Glutamatergic neuron (in vitro differentiated cells): ENCODE measurements around the gene SERPINB12. TPM values are rescaled to one million over a fixed set of nuclear protein-coding genes. Genes with fewer than 3 reads are reported as not detected.

Experiments
- DNase-seq: peaks from one replicate; pipeline ENCODE4 v3.0.0; 2022
- H3K27ac Mint-ChIP-seq: one replicate; pipeline ENCODE4 v1.8.0; 2020; ENCODE audit warnings: mild to moderate bottlenecking, mixed read lengths, inconsistent platforms; ENCODE audit not compliant: unreplicated experiment
- H3K27me3 Mint-ChIP-seq: one replicate; pipeline ENCODE4 v1.8.0; 2020; ENCODE audit warnings: mild to moderate bottlenecking, moderate library complexity, mixed read lengths, inconsistent platforms; ENCODE audit not compliant: unreplicated experiment
- H3K36me3 Mint-ChIP-seq: one replicate; pipeline ENCODE4 v1.8.0; 2020; ENCODE audit warnings: mild to moderate bottlenecking, mixed read lengths, inconsistent platforms; ENCODE audit not compliant: unreplicated experiment
- H3K4me1 Mint-ChIP-seq: one replicate; pipeline ENCODE4 v1.8.0; 2020; ENCODE audit warnings: mild to moderate bottlenecking, low read depth, mixed read lengths, inconsistent platforms; ENCODE audit not compliant: unreplicated experiment
- H3K4me3 Mint-ChIP-seq: one replicate; pipeline ENCODE4 v1.8.0; 2020; ENCODE audit warnings: mild to moderate bottlenecking, mixed read lengths, inconsistent platforms; ENCODE audit not compliant: unreplicated experiment
- H3K9me3 Mint-ChIP-seq: one replicate; pipeline ENCODE4 v1.8.0; 2020; ENCODE audit warnings: mild to moderate bottlenecking, moderate library complexity, mixed read lengths, inconsistent platforms; ENCODE audit not compliant: unreplicated experiment
- total RNA-seq: library from RNA; stranded (reverse); fragmentation: NEBNext Ultra II Directional; extraction: Animal tissue kit (Norgen Biotek cat#: 25700); gene quantifications from one replicate; pipeline ENCODE4 v1.2.1, GENCODE V29; 2021; ENCODE audit not compliant: unreplicated experiment
- TF ChIP-seq, protein P1 (sequence below): fragments of 200-600 bp; sonication (generic); IDR thresholded peaks from one replicate; pipeline ENCODE4 v1.5.0; 2021; ENCODE audit not compliant: partially characterized antibody, unreplicated experiment

The SERPINB12 gene
- total RNA-seq, 1 donor from 2014 or later, result not detected

DNA sequence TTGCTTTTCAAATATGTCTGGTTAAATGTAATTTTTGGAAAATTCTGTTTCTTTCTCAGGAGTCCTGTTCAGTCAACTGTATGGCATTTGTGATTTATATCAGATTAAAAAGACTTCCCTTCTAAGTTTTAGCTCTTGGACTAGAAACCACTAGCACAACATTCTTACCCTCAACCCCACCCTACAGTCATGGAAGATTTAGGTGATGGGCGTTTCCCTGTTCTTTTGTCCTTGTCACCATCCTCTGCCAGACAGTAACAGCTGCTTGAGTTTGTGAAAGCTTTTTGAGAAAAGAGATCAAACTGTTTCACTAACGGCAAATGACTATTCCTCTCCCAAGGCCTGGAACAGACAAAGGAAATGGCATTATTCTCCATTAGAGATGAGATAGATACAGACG lies 33.6 kb upstream of the SERPINB12 start:
- H3K4me1 Mint-ChIP-seq, result peaks cover 4% of the 10 kb centered on the region
- no peak overlapping the region for H3K4me3 Mint-ChIP-seq
- TF ChIP-seq, protein P1, sequence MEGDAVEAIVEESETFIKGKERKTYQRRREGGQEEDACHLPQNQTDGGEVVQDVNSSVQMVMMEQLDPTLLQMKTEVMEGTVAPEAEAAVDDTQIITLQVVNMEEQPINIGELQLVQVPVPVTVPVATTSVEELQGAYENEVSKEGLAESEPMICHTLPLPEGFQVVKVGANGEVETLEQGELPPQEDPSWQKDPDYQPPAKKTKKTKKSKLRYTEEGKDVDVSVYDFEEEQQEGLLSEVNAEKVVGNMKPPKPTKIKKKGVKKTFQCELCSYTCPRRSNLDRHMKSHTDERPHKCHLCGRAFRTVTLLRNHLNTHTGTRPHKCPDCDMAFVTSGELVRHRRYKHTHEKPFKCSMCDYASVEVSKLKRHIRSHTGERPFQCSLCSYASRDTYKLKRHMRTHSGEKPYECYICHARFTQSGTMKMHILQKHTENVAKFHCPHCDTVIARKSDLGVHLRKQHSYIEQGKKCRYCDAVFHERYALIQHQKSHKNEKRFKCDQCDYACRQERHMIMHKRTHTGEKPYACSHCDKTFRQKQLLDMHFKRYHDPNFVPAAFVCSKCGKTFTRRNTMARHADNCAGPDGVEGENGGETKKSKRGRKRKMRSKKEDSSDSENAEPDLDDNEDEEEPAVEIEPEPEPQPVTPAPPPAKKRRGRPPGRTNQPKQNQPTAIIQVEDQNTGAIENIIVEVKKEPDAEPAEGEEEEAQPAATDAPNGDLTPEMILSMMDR, result no peak
- H3K27ac Mint-ChIP-seq, result peak overlapping the region; percentile 80
- no peaks in the 10 kb centered on the region for H3K36me3 Mint-ChIP-seq
- H3K27me3 Mint-ChIP-seq, result no peaks in the 10 kb centered on the region
- DNase-seq, result no peak
- no peaks in the 10 kb centered on the region for H3K9me3 Mint-ChIP-seq

GRCh38 chr18:63511285-63511684 lies 30.9 kb upstream of the SERPINB12 start:
- Mint-ChIP-seq H3K4me1 (peaks cover 8% of the 10 kb centered on the region), H3K27me3 (no peaks in the 10 kb centered on the region), H3K27ac (no peak overlapping the region), H3K36me3 (no peaks in the 10 kb centered on the region), H3K9me3 (no peaks in the 10 kb centered on the region), H3K4me3 (no peak overlapping the region)
- TF ChIP-seq, protein P1, result peak; percentile 75
- DNase-seq, result peak; percentile 42

- H3K27ac Mint-ChIP-seq, result no peak overlapping the region
- H3K4me3 Mint-ChIP-seq, result no peak overlapping the region
- no peaks in the 10 kb centered on the region for H3K9me3 Mint-ChIP-seq
- H3K4me1 Mint-ChIP-seq, result peaks cover 6% of the 10 kb centered on the region
- TF ChIP-seq, protein P1, result no peak
- no peaks in the 10 kb centered on the region for H3K36me3 Mint-ChIP-seq
- no peaks in the 10 kb centered on the region for H3K27me3 Mint-ChIP-seq
- DNase-seq, result no peak
These were observed 27.8 kb upstream of the SERPINB12 start for GRCh38 chr18:63514326-63514725.

GRCh38 chr18:63514888-63515678 lies 27.1 kb upstream of the SERPINB12 start:
- H3K27me3 Mint-ChIP-seq, result no peaks in the 10 kb centered on the region
- no peaks in the 10 kb centered on the region for H3K36me3 Mint-ChIP-seq
- no peak for DNase-seq
- no peak overlapping the region for H3K27ac Mint-ChIP-seq
- TF ChIP-seq, protein P1, result peak; percentile 66
- no peaks in the 10 kb centered on the region for H3K9me3 Mint-ChIP-seq
- no peak overlapping the region for H3K4me3 Mint-ChIP-seq
- peaks cover 6% of the 10 kb centered on the region for H3K4me1 Mint-ChIP-seq

DNA sequence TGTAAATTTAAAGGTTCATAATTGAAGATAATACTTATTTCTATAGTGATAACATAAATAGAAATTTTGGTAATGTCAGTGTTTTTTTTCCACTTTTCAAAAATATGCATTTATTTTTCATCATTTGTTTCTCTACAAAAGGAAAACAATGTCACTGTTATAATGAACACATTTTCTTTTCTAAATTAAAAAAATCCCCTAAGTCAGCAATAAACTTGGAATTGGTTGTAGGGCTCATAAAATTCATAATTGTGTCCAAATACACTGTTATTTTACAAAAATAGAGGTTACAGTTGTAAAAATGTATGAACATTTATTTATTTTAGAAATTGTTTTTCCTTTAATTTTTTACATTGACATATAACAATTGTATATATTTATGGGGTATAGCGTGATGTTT lies 26.4 kb upstream of the SERPINB12 start:
- no peak overlapping the region for H3K27ac Mint-ChIP-seq
- H3K27me3 Mint-ChIP-seq, result no peaks in the 10 kb centered on the region
- peaks cover 6% of the 10 kb centered on the region for H3K4me1 Mint-ChIP-seq
- TF ChIP-seq, protein P1, result no peak
- H3K4me3 Mint-ChIP-seq, result no peak overlapping the region
- no peak for DNase-seq
- H3K9me3 Mint-ChIP-seq, result no peaks in the 10 kb centered on the region
- H3K36me3 Mint-ChIP-seq, result no peaks in the 10 kb centered on the region
